Heart left ventricle (tissue), 16 donors: ENCODE measurements around the gene RPP25L. TPM values are rescaled to one million over a fixed set of nuclear protein-coding genes. Genes with fewer than 3 reads are reported as not detected.

Experiments used
- ATAC-seq, 4 donors: fragments of 200-7000 bp; cut with Tn5 transposase; one replicate each; pipeline ENCODE4 v1.9.1; 2020 to 2022; ENCODE audit warnings: moderate library complexity in 4 of 4, mild to moderate bottlenecking in 3 of 4, moderate number of reproducible peaks in 1 of 4
- DNase-seq, 5 donors: peaks; one replicate each; pipeline ENCODE4 v3.0.0-alpha.2; 2020
- H3K27ac ChIP-seq, 12 donors: fragments of 200-600 bp; sonication (generic) in 4 of 12; one replicate each; pipeline versions ENCODE4 v1.5.0 to v1.8.0; 2016 to 2022; ENCODE audit warnings: mild to moderate bottlenecking in 2 of 12
- H3K27me3 ChIP-seq, 9 donors: fragments of 200-600 bp; sonication (generic) in 2 of 9; one replicate each; pipeline versions ENCODE4 v1.5.1 to v1.8.0; 2016 to 2022; ENCODE audit warnings: mild to moderate bottlenecking in 3 of 9
- H3K36me3 ChIP-seq, 9 donors: fragments of 200-600 bp; sonication (generic) in 2 of 9; one replicate each; pipeline versions ENCODE4 v1.5.0 to v1.8.0; 2018 to 2022; ENCODE audit warnings: mild to moderate bottlenecking in 2 of 9
- H3K4me1 ChIP-seq, 12 donors: fragments of 200-600 bp; sonication (generic) in 4 of 12; one replicate each; pipeline versions ENCODE4 v1.5.0 to v1.8.0; 2016 to 2022; ENCODE audit warnings: mild to moderate bottlenecking in 3 of 12
- H3K4me3 ChIP-seq, 12 donors: fragments of 200-600 bp; sonication (generic) in 4 of 12; one replicate each; pipeline versions ENCODE4 v1.5.0 to v1.8.0; 2017 to 2022; ENCODE audit warnings: mild to moderate bottlenecking in 9 of 12, moderate library complexity in 4 of 12
- H3K9me3 ChIP-seq, 12 donors: fragments of 200-600 bp; sonication (generic) in 4 of 12; one replicate each; pipeline versions ENCODE4 v1.5.0 to v1.8.0; 2016 to 2022; ENCODE audit warnings: mild to moderate bottlenecking in 1 of 12
- POLR2A ChIP-seq, 2 donors: fragments of 450-650 bp; IDR thresholded peaks; one replicate each; pipeline ENCODE4 v1.6.1; 2017; ENCODE audit warnings: antibody characterized with exemption in 2 of 2, mild to moderate bottlenecking in 2 of 2, moderate library complexity in 2 of 2
- WGBS, 4 donors: extraction: QIAGEN DNeasy Blood & Tissue Kit in 2 of 4; methylation state at CpG; one replicate each; pipeline versions ENCODE4 v1.1.5 to v1.1.7; 2013 to 2018; 5-methylcytosine and 5-hydroxymethylcytosine counted together
- intact Hi-C, 10 donors: fragments of 100-400 bp; cut with DNase I; formaldehyde crosslinking; loops; one replicate each; pipeline versions ENCODE4 v1.11.1 to v1.14.2; 2022
- polyA plus RNA-seq, 2 donors: library from polyadenylated mRNA; stranded (reverse); fragments of 200-250 nt; gene quantifications; one replicate each; pipeline ENCODE4 v1.2.3, GENCODE V29; 2013
- total RNA-seq, 9 donors: library from RNA; depleted of rRNA in 2 of 9; stranded (reverse); fragments of >200 nt in 2 of 9; fragmentation: NEBNext Ultra II Directional in 3 of 9; extraction: Animal tissue kit (Norgen Biotek cat#: 25700) in 3 of 9; gene quantifications; one replicate each; pipeline versions ENCODE4 v1.1.0 to v1.2.4, GENCODE V29; 2016 to 2023
- TF ChIP-seq, protein P1 (sequence below), 12 donors: fragments of 200-600 bp; sonication (generic) in 4 of 12; IDR thresholded peaks; one replicate each; pipeline versions ENCODE4 v1.5.0 to v1.8.0; 2018 to 2022; ENCODE audit warnings: antibody characterized with exemption in 12 of 12, mild to moderate bottlenecking in 5 of 12
- donor health status: ischemic (EF 13 %, LVEDD 7.1; RV severe dilation, severe dysfunction).
- donor health status: healthy with polysubstance abuse.
- donor health status: DM: no; HTN: yes; CAD: no.
- donor health status: DM: no; HTN: no; CAD: no.
- donor health status: ischemic (EF 25% LVEDD 6.9; RV normal size, moderate dysfunction).
- donor health status: ischemic (EF 25% LVEDD 5.7; RV mildly dilated, moderate dysfunction).
- donor health status: healthy.
- donor health status: DM: yes; HTN: yes; CAD: no.
- donor health status: ischemic (EF 35%, LVEDD 5.7; RV mildly dilated, moderate dysfunction).
- donor health status: nonischemic (EF 11% LVEDD 7.7; RV severe dilation, severe dysfunction).
- donor health status: DM: yes; HTN: yes; CAD: no.
- donor health status: PGD.
- donor health status: ischemic (EF 29% LVEDD 5.4; RV normal size, mild dysfunction).
- donor health status: nonischemic (EF 23%, LVEDD 6.1; RV moderate dilation, normal function).

RPP25L gene
- total and polyA plus RNA-seq, 11 donors, result 22.5 to 79.2 (median 38.3) TPM

DNA sequence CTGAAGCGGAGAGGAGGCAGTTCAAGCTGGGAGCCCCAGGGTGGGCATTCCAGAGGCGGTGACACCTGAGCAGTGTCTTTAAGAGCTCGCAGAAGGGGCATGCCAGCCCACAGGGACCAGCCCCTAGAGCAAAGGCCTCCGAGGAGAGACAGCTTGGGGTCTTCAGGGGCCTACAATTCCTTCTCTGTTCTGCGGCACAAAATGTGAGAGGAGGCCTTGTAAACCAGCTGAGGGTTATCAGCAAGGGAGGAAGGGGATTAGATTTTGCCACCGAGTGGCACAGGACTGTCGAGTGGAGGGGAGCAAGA, 26.2 kb upstream of the RPP25L start:
- ATAC-seq (no peak), DNase-seq (no peak)
- H3K4me3 ChIP-seq, result peak overlapping the region; percentile 12 to 83 (median 74)
- peak overlapping the region; percentile 41 to 93 (median 86) for H3K27ac ChIP-seq
- peaks cover 0 to 27% (median 19%) of the 10 kb centered on the region in 12 donors for H3K4me1 ChIP-seq
- peaks cover 0 to 8% (median 0%) of the 10 kb centered on the region in 9 donors for H3K36me3 ChIP-seq
- TF ChIP-seq POLR2A (IDR thresholded peaks at IDR 0.05), result no peak
- TF ChIP-seq, protein P1, sequence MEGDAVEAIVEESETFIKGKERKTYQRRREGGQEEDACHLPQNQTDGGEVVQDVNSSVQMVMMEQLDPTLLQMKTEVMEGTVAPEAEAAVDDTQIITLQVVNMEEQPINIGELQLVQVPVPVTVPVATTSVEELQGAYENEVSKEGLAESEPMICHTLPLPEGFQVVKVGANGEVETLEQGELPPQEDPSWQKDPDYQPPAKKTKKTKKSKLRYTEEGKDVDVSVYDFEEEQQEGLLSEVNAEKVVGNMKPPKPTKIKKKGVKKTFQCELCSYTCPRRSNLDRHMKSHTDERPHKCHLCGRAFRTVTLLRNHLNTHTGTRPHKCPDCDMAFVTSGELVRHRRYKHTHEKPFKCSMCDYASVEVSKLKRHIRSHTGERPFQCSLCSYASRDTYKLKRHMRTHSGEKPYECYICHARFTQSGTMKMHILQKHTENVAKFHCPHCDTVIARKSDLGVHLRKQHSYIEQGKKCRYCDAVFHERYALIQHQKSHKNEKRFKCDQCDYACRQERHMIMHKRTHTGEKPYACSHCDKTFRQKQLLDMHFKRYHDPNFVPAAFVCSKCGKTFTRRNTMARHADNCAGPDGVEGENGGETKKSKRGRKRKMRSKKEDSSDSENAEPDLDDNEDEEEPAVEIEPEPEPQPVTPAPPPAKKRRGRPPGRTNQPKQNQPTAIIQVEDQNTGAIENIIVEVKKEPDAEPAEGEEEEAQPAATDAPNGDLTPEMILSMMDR (IDR thresholded peaks at IDR 0.05), result no peak
- intact Hi-C loops, result no loop called here
- WGBS, 4 donors, result 18 to 32% (median 23%) methylated on average over 6 to 7 of the region's 7 CpGs
- no peaks in the 10 kb centered on the region for H3K27me3 ChIP-seq
- no peaks in the 10 kb centered on the region for H3K9me3 ChIP-seq

DNA sequence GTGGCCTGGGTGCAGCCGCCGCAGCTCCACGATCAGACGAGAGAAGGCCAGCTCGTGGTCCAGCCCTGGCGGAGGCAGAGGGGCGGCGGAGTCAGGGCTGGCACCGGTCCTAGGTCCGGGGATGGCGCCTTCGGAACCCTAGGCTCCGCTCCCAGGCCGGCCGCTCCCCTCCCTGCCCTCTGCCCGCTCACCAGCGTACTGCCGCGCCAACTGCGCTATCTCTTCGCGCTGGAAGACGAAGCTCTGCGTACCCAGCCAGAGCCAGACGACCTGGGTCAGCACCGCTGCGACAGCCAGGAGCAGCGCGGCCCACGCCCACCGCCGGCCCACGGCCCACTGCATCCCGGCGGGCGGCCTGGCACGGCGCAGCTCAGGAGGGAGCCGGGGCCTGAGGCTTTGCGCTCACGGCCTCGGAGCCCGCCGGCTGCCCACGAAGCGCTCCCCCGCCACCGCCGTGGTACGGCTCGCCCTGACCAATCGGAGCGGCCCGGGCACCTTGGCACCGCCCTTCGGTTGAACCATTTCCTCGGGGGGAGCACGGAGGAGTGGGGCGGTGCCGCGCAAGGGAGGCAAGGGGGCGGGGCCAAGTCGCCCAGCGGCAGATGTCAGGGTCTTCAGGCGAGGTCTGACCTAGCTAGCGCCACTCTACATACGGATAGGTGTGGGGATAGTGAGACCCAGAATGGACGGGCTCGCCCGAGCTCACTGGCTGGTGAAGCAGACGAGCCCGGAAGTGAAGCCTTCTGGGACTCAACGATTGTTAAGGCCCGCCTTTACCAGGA, 25.6 kb upstream of the RPP25L start, which contains the start of gene SIGMAR1:
TSS of gene SIGMAR1 (minus strand) at position 432 of the 782 bp plus-strand sequence. CDS start at position 342, 90 bp downstream.
- 0 to 1% (median 0%) methylated on average over 1 to 74 of the region's 74 CpGs for WGBS, 4 donors
- no peaks in the 10 kb centered on the region for H3K27me3 ChIP-seq
- peak within 1 kb of the TSS; percentile 41 to 93 (median 86) for H3K27ac ChIP-seq
- H3K36me3 ChIP-seq, result peaks cover 0 to 8% (median 0%) of the 10 kb centered on the region in 9 donors
- no peaks in the 10 kb centered on the region for H3K9me3 ChIP-seq
- peaks cover 0 to 27% (median 19%) of the 10 kb centered on the region in 12 donors for H3K4me1 ChIP-seq
- TF ChIP-seq POLR2A (IDR thresholded peaks at IDR 0.05), result peak in 1 of 2 donors; percentile 86
- TF ChIP-seq, protein P1 (IDR thresholded peaks at IDR 0.05), result peak in 2 of 12 donors; percentile 12 to 13
- intact Hi-C loops, result no loop called here
- ATAC-seq, result peak; percentile 91 to 97 (median 97)
- H3K4me3 ChIP-seq, result peak within 1 kb of the TSS; percentile 39 to 83 (median 74)
- DNase-seq, result peak; percentile 94 to 98 (median 96)

- peak in 1 of 4 donors; percentile 1 for ATAC-seq
- TF ChIP-seq, protein P1 (IDR thresholded peaks at IDR 0.05), result no peak
- no peak for TF ChIP-seq POLR2A (IDR thresholded peaks at IDR 0.05)
- Histone ChIP-seq H3K4me3 (peak overlapping the region; percentile 39 to 83 (median 74)), H3K36me3 (peaks cover 0 to 8% (median 0%) of the 10 kb centered on the region in 9 donors), H3K9me3 (no peaks in the 10 kb centered on the region), H3K4me1 (peaks cover 0 to 27% (median 19%) of the 10 kb centered on the region in 12 donors), H3K27ac (peak overlapping the region; percentile 41 to 93 (median 86)), H3K27me3 (no peaks in the 10 kb centered on the region)
- WGBS, 4 donors, result 5 to 9% (median 8%) methylated on average over 18 to 23 of the region's 23 CpGs
- DNase-seq, result peak in 1 of 5 donors; percentile 56
- intact Hi-C loops, result no loop called here
These were observed 25.0 kb upstream of the RPP25L start for GRCh38 chr9:34636791-34637355.

DNA sequence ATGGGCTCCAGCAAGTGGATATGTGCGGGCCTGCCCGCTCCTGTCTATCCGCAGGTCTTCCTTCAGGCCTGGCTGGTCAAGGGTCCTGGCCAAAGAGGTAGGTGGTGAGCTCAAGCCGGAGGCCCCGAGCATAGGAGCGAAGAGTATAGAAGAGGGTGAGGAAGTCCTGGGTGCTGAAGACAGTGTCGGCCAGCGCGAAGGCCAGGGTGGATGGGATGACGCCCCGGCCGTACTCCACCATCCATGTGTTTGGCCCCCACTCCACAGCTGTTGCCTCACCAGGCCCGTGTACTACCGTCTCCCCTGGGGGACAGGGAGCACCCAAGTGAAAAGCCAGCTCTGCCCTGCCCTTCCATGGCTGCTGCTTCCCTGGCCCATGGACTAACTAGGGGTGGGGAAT, 23.7 kb upstream of the RPP25L start:
- peaks cover 0 to 3% (median 0%) of the 10 kb centered on the region in 9 donors for H3K27me3 ChIP-seq
- peaks cover 0 to 27% (median 19%) of the 10 kb centered on the region in 12 donors for H3K4me1 ChIP-seq
- H3K36me3 ChIP-seq, result peaks cover 0 to 8% (median 0%) of the 10 kb centered on the region in 9 donors
- H3K9me3 ChIP-seq, result no peaks in the 10 kb centered on the region
- H3K27ac ChIP-seq, result no peak overlapping the region
- WGBS, 4 donors, result 91 to 94% (median 92%) methylated on average over 14 of the region's 14 CpGs
- DNase-seq, result no peak
- H3K4me3 ChIP-seq, result no peak overlapping the region
- TF ChIP-seq, protein P1 (IDR thresholded peaks at IDR 0.05), result no peak
- no peak for TF ChIP-seq POLR2A (IDR thresholded peaks at IDR 0.05)
- ATAC-seq, result no peak
- intact Hi-C loops, result loop anchor here in 3 of 10 donors (2.0 kb wide), 1 partner anchor 23 kb away; the partner anchor contains the start of gene RPP25L (in 3 of the 3)
